SK-N-MC (cell line): ENCODE results near the gene GALNT14.

Experiments used
- EZH2 ChIP-seq: fragments of 200-600 bp; sonication (generic); IDR thresholded peaks from one replicate; pipeline ENCODE4 v1.6.1; 2017; ENCODE audit warnings: antibody characterized with exemption
- FOXP2 ChIP-seq: optimal IDR thresholded peaks from 2 replicates; pipeline ENCODE3; 2011; ENCODE audit warnings: mild to moderate bottlenecking, moderate library complexity; ENCODE audit not compliant: insufficient read depth; ENCODE audit errors: extremely low read length, control extremely low read depth
- POLR2AphosphoS5 ChIP-seq: IDR thresholded peaks from 2 replicates; pipeline ENCODE4 v1.6.1; 2012; ENCODE audit warnings: mild to moderate bottlenecking, low read depth, low read length, borderline replicate concordance

GRCh38 chr2:31127931-31128330 lies 10.3 kb downstream of the GALNT14 start:
- TF ChIP-seq POLR2AphosphoS5: no peak
- no peak for TF ChIP-seq EZH2
- no peak for TF ChIP-seq FOXP2
